Measurements from ENCODE around the gene FXYD1.

FXYD1 gene

DNA sequence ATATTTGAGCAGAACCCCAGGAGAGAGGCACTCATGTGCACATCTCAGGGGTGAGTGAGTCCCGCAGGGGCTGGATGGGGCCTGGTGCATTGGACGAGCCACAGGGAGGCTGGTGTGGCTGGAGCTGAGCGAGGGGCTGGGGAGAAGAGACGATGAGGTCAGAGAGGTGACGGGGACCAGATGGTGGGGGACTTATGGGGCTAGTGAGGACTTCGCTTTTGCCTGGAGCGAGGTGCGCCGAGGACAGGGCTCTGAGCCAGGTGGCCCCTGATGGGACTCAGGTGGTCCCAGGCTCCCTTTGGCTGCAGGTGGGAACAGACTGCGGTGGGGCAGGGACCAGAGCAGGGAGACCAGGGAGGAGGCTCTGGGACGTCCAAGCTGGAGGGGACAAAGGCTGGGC, 29.9 kb upstream of the FXYD1 start:
- DNase-seq = no peak

DNA sequence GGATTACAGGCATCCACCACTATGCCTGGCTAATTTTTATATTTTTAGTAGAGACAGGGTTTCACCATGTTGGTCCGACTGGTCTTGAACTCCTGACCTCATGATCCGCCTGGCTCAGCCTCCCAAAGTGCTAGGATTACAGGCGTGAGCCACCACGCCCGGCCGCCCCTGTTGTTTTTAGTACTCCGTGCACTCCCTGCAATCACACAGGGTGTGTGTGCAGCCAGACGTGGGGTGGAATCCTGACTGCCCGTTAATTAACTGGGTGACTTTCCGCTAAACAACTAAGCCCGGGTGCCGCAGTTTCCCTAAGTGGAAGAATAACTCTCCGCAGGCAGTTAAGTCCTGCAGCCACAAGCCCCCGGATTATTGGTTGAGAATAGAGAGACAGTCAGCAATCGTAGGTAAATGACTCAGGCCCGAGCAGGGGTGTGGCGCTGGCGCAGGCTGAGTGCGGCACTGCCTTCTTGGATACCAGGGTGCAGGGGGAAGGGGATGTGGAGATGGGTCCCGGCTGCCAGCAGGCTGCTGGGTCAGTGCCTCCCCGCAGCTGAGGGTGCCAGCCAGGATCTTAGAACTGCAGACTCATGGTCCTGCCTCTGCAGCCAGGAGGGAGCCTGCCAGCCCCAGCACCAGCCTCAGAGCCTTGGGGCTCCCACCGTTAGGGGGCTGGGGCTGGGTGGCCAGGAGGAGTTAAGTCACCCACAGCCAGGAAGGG, 29.1 kb upstream of the FXYD1 start:
- no peak for DNase-seq

DNA sequence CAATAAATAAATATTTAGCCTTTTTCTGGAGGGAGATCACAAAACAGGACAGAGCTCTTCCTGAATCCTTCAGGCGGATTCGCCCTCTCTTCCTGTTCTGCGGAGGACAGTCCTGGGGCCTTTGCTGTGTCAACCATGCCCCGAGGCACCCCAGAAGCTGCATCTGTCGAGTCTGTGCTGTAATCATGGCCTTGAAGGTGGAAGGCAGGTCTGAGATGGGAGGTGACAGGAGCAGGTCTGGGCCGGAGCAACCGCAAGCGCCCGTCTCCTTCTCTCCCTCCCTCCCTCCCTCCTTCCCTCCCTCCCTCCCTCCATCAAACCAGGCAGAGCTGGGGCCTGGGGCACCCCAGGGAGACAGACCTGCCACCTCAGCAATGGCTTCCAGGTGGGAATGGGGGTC, 27.6 kb upstream of the FXYD1 start:
- DNase-seq = no peak

DNA sequence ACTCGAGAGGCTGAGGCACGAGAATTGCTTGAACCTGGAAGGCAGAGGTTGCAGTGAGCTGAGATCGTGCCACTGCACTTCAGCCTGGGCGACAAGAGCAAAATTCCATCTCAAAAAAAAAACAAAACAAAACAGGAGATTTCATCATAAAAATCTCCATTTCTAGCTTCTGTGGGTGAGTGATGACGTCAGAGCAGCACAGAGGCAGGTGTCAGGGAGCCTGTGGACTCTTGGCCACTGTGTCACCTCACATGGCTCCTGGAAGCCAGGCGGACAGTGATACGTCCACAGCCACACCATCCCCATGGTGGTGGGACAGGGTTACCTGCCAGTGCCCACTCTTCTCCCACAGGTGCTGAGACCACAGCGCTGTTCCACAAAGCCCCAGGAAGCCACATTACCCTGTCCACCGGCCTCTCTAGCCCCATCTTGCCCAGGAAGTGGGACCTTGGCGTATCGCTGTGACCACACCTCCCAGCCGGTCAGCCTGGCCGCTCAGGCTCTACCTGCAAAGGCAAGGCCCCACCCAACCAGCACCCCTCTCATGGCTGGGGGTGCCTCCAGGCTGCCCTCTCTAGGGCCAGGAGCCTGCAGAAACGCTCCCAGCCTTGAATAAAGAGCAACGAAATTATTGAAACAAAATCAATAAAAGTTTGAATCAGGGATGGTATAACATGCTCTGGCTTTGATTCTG, 25.5 kb upstream of the FXYD1 start:
- DNase-seq = no peak

DNA sequence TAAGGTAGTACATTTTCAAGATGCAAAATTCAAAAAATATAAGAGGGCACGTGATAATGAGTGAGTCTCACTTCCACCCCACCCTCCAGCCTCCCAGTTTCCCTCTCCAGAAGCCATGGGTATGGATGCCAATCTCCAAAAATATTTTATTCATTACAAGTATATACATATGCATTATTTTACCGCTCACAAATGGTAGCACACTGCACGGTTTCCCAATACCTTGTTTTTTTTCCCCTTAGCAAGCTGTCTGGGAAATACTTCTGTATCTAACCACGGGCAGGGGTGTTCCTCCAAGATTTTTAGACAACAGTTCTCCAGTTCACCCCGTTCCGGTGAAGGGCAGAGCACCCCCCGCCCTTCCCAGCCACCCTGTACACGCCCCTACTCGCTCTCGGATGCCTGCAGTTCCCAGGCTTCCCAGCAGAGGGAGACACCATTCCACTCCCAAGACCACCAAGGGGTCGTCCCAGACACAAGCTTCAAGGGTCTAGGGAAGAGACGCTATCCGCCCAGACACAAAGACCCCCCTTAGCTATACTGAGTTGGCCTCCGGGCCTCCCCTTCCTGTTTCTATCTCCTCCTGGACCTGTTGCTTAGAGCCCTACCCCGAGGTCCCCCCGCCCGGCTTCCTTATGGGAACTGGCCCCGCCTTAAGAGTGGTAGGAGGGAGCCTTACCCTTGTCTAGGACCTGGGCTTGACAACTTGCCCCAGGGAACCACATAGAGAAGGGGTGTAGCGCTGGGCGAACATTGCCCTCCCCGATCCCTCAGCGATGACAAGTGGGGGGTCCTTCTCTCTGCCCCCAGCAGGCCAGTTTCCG, 24.1 kb upstream of the FXYD1 start:
- DNase-seq = peak; percentile 54

DNA sequence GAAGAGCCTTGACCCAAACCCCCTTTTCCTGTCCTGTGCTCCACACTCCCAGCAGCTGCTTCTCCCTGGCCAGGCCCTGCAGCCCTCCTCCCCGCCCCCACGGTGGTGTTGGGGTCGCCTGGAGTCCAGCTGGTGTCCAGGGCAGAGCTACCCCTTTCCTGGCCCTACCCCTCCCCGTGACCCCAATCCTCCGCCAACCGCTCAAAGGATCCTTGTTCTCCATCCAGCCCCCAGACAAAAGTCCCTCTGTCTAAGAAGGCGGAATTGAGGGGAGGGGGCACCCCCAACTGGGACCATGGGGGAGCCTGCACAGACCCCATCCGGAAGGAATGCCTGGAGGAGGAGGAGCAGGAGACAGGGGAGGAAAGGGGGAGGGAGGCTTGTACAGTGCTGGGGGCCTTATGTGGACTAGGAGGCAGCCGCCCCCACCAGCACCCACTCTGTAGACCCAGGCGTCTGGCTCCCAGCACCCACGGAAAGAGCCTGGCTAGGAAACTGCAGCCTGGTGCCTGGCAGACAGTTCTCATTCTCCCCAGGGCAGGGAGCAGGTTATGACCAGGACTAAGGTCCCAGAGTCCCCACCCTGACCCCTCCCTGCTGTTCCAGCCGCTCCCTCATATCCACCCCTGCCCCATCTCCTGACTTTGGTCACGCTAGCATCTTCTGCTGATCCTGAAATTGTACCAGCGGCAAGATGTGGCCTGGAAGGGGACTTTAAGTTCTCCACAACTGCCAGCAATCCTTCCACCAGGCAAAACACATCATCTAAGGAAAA, 23.3 kb upstream of the FXYD1 start, which contains the start of gene FXYD3:
Gene FXYD3, plus strand, starts transcription at position 647 of the 775 bp plus-strand sequence. CDS start 3,554 bp downstream, outside the sequence.
- DNase-seq = no peak

DNA sequence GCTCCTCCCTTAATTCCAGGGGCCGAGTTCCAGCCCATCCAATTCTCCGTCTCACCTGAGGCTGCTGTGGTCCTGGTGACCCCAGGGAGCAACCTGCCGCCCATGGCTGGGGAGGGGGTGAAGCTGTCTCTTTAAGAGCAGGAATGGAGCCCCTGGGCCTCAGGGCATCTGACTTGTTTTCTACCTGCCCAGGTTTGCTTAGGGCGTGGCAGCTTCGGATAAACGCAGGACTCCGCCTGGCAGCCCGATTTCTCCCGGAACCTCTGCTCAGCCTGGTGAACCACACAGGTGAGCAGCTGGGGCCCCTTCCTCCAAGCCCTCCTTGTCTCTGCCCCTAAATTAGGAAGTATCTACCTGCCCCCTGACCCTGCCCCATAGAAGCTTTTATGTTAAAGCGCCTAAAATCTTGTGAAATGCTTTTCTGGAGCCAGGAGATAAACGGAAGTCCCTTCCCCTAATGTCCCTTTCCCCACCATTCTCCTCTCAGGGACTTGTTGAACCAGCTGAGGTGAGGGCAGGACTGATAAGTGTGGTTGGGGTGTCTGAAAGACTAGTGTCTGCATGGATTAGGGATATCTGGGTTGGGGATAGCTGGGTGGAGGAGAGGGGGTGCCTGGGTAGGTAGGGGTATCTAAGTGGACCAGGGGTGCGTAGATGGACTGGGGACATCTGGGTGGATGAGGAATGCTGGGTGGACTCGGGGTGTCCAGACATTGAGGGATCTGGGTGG, 22.4 kb upstream of the FXYD1 start:
- DNase-seq = no peak

DNA sequence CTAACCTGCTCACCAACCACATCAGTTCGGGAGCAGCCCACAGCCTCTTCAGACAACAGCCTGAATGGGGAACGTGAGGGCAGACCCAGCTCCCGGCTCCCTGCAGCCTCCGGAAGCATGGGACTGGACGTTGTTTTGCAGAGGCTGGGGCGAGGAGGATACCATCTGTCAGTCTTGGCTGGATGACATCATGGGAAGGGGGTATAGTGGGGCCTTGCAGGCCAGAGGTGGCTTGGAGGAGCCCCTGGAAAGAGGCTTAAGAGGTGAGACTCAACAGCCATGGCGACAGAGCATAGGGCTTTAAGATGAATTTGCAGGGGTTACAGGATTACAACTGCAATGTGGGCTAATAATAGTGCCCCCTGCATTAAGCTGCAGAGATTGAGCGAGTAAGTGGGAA, 21.5 kb upstream of the FXYD1 start:
- no peak for DNase-seq

DNA sequence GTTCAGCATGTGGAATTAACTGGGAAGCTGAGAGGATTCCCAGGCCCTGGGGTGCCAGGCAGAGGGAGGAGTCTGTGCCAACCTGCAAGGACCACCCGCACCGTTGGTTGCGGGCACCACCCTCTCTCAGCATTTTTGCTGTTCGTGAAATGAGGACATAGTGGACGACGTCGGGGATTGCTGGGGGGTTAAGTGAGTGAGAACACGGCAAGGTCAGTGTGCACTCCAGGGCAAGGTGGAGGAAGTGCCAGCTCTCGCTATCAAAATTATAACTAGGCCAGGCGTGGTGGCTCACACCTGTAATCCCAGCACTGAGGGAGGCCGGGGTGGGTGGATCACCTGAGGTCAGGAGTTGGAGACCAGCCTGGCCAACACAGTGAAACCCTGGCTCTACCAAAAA, 20.8 kb upstream of the FXYD1 start:
- DNase-seq = no peak

DNA sequence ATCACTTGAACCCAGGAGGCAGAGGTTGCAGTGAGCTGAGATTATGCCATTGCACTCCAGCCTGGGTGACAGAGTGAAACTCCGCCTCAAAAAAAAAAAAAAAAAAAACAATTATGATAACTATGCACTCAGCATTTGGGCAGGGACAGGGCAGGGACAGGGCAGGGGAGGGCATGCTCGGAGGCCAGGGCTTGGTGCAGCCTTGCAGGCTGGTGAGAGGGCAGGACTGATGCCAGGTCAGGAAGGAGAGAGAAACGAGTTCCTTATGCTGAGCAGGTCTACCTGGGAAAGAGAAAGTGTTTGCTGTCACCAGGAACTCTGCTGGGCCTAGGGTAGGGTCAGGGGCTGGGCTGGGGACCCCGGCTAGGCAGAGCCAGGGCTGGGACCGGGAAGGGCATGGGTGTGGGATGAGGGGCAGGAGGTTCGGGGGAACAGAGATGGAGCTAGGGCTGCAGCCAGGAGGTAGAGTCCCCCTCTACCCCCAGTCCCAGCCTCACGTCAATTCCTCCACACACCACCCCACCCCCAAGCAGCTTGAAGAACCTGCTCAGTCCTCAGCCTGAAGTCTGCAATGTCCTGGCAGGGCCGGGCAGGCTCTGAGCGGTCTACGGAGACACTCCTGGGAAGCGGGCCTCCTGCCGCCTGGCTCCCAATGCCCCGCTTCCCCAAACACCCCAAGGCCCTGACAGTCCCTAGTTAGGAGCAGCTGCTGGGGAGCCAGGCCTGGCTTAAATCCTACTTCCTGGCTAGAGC, 20.2 kb upstream of the FXYD1 start:
- no peak for DNase-seq

DNA sequence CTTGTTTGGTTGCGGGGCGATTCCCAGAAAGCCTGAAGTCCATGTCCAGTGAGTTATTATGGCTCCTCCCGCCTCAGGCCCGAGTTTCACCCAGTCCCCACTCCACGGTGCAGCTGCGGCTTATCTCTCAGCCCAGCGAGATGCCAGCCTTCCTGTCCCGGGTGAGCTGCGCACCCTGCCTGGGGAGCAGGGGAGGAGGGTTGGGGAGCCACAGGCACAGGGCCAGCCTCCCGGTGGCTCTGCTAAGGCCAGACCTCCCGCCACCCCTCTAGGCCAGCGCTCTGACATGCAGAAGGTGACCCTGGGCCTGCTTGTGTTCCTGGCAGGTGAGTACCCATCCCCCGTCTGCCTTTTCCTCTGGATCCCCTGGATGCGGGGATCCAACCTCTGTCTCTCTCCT, 19.5 kb upstream of the FXYD1 start:
- no peak for DNase-seq

DNA sequence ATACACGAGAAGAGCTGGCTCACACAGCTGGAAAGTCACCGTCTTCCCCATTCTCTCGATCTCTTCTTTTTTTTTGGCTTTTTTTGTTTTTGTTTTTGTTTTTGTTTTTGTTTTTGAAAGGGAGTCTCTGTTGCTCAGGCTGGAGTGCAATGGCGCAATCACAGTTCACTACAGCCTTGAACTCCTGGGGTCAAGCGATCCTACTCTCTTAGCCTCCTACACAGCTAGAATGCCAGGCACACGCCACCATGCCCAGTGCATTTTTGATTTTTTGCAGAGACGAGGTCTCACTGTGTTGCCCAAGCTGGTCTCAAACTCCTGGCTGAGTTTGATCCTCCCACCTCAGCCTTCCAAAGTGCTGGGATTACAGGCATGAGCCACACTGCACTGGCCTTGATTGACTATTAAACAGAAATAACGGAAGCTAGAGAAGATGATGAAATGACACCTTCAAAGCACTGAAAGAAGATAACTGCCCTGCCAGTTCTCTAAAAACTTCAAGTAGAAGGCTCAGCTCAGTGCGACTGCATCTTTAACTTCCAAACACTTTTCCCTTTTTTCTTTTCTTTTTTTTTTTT, 19.0 kb upstream of the FXYD1 start:
- DNase-seq = no peak

DNA sequence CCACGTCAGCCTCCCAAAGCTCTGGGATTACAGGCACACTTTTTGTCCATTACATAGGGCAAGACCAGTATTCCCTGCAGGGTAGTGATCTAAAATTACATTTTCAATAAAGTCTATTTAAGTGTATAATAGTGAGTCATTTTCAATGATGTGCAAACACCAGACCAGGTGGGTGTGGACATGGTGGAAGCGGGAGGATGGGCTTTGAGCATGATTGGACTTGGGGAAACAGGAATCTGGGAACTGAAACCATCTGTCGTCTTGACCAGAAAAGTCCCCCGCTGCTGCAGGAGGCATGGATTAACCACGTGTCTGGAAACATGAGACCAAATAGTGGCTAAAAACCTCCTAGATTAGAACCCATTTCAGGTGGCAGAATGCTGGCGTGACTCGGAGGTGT, 18.1 kb upstream of the FXYD1 start:
- no peak for DNase-seq

DNA sequence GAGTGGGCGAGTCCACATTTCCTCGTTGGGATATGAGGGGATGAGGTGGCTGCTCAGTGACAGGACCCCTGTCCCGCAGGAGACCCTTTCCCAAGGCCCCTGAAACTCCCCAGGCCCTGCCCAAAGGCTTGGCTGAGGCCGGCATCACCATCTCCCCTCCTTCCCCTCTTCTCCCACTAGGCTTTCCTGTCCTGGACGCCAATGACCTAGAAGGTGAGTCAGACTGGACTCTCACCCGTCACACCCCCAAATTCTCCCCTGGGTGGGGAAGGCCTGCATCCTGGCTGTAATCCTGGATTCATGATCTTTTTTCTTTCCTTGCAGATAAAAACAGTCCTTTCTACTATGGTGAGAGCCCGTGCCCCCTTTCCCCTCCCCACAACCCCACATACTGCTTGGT, 17.7 kb upstream of the FXYD1 start:
- no peak for DNase-seq

DNA sequence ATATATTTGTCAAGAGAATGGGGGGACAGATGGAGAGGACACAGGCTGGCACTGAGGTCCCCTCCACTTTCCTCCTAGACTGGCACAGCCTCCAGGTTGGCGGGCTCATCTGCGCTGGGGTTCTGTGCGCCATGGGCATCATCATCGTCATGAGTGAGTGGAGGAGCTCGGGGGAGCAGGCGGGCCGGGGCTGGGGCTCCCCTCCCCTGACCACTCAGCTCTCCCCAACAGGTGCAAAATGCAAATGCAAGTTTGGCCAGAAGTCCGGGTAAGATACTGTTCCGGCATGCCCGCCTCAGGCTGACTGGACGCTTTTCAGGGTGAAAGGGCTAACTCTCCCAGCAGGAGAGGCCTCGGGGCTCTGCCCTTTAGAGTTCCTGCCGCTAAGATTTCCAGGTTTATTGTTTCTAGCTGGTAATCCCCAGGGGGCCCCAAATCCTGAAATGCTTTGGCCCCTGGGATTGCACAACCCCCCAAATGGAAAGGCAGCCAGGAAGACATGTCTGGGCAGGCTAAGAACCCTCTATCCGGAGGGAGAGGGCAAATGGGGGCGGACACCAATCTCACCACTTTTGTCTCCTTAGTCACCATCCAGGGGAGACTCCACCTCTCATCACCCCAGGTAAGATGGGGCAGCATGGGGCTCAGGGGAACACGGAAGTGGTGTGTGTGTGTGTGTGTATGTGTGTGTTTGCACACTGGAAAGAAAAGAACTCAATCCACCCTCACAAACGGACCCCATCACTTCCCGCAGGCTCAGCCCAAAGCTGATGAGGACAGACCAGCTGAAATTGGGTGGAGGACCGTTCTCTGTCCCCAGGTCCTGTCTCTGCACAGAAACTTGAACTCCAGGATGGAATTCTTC, 15.7 kb upstream of the FXYD1 start:
- no peak for DNase-seq

DNA sequence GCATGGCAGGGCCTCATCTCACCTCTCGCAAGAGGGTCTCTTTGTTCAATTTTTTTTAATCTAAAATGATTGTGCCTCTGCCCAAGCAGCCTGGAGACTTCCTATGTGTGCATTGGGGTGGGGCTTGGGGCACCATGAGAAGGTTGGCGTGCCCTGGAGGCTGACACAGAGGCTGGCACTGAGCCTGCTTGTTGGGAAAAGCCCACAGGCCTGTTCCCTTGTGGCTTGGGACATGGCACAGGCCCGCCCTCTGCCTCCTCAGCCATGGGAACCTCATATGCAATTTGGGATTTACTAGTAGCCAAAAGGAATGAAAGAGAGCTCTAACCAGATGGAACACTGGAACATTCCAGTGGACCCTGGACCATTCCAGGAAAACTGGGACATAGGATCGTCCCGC, 15.1 kb upstream of the FXYD1 start:
- no peak for DNase-seq

DNA sequence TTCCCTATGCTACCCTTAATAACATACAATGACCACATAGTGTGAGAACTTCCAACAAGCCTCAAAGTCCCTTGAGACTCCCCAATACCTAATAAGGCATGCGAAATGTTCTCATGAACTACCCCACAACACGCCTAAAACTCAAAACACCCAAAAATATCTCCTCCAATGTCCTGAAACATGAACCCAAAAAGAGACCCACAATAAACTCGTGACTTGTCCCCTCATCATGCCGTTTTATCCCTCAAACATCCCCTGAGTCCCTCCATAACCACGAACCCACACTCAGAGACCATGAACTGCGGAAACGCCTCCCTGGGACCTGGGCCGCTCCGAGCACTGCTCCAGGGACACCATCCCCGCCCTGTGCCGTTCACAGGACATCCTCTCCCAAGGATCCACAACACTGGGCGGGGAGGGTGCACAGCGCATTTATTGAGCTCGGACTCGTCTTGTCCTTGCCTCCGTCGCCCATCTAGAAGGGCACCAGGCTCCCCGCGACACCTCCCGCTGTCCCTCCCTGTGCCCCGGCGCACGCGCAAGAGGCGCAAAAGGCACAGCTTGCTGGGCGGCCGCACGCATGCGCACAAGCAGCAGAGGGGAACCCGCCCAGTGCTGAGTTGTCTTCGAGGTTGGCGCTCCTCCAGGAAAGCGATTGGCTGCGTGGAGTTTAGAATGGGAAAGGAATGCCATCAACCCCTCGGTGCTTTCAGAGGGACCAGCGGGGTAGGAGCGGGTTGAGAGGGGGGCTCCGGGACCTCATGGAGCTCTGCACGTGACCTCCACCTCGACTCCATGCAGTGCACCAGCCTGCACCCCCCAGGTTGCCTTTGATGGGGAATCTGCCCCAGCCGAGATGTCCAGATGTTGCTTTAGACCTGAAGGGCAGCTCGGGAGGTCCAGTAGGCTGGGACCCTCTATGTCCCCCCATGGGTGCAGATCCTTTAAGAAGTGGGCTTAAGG, 14.2 kb upstream of the FXYD1 start:
- DNase-seq = no peak

DNA sequence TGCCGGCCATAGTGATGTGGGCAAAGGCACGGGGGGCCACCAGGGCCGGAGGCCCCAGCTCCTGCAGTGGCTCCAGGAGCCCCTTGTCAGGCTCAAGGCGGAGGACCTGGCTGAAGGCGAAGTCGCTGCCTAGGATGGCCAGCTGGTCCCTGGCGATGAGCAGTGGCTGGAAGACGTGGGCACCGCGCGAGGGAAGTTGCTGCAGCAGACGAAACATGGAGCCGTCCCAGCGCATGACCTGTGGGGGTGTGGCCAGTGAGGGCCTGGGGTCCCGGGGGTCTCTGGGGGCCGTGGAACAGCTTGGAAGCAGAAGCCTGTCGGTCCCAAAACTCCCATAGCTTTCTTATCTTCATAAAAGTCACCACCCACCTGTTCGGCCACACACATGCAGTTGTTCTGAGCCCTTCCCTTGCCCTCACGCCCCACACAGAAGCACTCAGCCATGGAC, 13.3 kb upstream of the FXYD1 start:
- no peak for DNase-seq

All from GDM1 (cell line).